NCI-H2029 (cell line): ENCODE measurements around the gene VAMP2.

Source experiments
- DNase-seq: peaks from one replicate; lab custom pipeline; 2025; lab: John Stamatoyannopoulos, UW

The VAMP2 gene

GRCh38 chr17:8155231-8155995 is 7.3 kb downstream of the VAMP2 start:
- DNase-seq, result no peak

DNA sequence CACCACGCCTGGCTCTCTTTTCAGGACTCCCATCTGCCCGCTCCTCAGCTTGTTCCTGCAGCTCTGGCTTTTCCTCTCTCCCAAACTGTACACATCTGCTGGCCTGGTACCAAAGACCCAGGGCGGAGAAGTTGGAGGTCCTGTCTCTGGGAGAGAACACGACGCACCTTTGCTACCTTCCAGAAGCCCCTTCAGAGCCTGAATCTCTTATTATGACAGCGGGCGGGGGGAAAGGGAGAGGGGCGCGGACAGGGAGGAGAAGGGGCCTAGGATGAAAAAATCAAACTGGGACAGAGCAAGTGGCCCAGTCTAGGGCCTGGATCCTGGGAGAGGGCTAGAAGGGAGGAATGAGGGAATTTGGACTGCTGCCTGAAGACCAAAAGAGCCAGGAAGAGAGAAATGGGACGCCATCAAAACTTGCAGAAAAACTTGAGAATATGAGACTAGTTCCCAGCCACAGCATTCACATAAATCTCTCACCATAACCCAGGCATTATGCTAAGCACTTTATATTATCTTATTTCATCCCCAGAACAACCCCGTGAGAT is 8.1 kb downstream of the VAMP2 start:
- DNase-seq, result no peak

GRCh38 chr17:8153957-8154607 is 8.7 kb downstream of the VAMP2 start:
- peak; percentile 69 for DNase-seq

DNA sequence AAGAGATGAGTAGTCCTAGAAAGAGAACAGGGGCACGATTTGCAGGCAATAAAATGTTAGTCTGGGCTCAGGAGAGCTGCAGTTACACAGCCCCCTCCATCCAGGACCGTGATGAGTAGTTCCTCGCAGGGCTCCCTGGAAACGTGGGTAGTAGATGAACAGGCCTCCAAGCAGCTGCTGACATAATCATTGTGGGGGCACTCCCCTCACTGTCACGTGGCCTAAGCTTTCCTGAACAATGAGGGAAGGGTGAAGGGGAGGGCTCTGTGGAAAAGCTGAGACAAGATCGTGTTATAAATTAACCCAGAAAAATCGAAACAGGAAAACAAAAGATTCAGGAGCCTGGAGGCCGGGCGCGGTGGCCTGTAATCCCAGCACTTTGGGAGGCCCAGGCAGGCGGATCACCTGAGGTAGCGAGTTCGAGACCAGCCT is 9.2 kb downstream of the VAMP2 start:
- no peak for DNase-seq

DNA sequence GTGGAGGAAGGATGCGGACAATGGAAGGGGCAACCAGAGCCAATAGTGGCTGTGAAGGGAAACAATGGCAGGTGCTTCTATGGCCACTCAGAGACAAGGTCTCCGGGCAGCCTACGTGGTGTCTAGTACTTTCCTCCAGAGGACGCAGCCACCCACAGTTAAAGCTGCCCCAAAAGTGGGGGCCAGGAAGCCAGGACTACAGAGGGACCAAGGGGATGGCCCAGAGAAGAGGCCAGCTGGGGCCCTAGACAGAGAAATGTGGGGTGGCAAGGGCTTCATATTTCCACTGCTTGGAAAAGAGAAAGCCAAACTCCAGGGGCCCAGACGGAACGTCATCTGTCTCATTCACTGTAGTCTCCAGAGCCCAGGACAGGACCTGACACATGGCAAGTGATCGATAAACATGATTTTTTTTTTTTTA is 9.7 kb downstream of the VAMP2 start:
- DNase-seq, result no peak

GRCh38 chr17:8152112-8152775 is 10.5 kb downstream of the VAMP2 start, which contains the start of gene PER1:
Gene PER1 (minus strand): TSS chr17:8152404. CDS start chr17:8150706, 1,698 bp downstream.
- DNase-seq, result peak; percentile 81

GRCh38 chr17:8151641-8152111 is 11.1 kb downstream of the VAMP2 start:
- DNase-seq, result peak; percentile 19

DNA sequence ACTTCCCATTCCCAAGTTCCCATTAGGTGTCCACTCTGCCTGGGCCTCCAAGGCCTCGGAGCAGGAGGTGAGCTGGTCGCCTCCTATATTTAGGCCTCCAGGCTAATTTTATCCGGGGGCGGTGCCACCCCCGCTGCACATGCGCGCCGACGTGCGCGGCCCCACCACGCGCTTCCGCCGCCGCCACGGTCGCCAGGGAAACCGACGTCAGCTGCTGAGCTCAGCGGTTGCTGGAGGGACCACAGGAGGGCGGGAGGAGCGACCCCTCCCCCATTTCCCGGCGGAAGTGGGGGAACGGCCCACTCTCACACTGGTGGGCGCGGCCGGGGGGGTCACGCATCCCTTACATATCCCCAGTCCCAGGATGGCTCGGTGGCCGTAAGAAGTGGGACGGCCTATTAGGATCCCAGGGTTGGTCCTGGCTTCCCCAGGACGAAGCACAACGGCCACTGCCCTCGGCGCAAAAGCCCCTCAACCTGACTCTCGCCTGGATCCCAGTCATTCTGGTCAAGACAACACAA is 11.6 kb downstream of the VAMP2 start:
- DNase-seq, result peak; percentile 47

DNA sequence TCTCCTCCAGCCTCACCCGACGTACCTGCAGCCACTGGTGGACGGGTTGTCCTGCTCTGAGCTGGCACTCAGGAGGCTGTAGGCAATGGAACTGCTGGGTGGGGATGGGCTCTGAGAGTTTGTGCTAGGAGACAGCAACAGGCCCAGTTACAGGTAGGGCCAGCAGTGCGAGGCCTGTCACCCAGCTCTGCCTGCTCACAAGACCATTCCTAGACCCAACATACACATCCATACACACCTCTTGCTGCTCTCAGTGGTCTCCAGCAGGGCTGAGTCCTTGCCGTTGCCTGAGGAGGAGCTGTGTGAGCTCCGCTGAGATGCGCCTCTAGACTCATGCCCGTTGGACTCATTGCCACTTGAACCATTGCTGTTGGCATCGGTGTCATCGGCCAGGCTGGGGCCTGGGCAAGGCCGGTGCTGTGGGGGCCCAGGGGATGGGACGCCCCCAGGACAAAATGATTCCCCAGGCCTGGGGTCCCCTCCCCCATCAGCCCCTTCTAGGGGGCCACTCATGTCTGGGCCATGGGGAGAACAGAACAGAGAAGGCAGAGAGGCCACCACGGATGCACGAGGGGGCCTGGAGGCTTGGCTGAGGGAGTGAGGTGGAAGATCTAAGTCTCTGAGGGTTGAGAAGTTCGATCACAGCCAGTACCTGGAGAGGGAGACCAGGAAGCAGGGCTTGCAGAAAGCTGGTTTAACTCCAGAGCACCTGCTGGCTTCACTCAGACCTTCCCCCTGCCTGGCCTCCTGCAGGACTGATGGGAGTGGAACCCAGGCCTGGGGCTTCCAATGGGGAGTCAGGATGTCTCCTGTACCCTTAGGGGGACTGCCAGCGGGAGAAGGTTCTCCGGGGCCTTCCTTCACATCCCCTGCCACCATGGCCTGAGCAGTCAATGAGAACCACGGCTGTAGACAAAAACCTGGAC is 12.3 kb downstream of the VAMP2 start:
- DNase-seq, result no peak

DNA sequence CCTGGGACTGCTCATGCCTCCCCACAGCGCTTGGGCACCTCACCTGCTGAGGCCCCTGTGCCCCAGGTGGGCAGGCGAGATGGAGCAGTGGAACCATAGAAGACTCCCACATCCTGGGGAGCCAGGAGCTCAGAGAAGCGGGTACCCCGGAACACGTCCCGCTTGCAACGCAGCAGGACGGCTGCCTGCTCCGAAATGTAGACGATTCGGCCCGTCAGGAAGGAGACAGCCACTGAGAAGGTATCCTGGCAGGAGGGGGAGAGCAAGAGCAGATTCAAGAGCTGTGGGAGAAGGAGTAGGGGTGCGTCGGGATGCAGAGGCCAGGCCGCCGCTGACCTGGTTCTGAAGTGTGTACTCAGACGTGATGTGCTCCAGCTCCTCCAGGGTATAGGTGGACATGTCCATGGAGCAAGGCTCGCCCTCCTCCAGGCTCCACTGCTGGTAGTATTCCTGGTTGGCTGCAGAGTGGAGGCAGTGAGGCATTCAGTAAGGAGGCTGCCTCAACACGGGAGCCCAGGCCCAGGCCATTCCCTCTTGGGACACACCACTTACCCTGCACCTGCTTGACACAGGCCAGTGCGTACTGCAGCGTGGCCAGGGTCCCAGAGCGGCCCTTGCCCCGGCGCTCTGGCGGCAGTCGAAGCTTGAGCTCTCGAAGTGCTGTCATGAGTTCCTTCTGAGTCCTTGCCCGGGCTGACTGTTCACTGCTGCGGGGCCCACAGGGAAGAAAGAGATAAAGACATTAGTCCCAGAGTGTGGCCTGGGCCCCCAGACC is 13.1 kb downstream of the VAMP2 start:
- DNase-seq, result no peak

DNA sequence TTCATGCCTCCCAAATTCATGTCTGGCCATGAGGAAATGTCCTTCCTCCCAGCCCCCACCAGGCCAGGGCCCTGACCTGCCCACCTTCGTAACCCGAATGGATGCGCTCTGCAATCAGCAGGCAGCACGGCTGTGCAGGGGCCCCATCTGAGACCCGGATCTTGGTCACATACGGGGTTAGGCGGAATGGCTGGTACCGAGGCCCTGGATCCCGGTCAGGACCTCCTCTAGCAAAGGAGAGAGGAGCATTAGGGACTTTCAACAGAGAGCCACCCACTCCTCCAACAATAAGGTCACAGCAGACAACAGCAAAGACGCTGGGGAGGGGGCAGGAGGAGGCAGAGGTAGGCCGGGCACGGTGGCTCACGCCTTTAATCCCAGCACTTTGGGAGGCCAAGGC is 14.2 kb downstream of the VAMP2 start:
- no peak for DNase-seq

DNA sequence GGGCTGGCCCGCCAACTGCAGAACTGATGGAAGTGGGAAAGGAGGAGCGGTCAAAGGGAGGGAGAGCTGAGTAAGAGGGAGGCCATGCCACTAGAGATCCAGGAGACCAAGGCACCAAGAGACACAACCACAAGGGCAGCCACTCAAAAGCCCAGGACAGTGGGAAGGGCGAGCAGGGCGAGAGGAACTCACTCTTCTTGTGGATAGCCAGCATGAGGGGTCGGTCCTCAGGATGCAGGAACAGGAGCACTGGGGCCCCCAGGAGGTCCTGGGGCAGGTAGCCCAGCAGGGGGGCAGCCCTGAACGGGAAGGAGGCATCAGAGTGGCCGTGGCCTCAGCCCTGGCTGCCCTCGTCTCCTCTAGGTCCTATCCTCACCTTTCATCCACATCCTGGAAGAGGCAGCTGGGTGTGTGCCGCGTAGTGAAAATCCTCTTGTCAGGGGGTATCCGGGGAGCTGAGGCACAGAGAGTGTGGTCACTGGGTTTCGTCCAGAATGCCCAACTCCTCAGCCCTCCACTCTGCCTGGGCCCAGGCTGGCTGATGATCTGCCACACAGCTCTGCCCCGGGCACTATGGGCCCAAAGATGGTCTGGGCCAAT is 14.8 kb downstream of the VAMP2 start:
- DNase-seq, result no peak

- no peak for DNase-seq
Observed at GRCh38 chr17:8147141-8147804, 15.5 kb downstream of the VAMP2 start.

DNA sequence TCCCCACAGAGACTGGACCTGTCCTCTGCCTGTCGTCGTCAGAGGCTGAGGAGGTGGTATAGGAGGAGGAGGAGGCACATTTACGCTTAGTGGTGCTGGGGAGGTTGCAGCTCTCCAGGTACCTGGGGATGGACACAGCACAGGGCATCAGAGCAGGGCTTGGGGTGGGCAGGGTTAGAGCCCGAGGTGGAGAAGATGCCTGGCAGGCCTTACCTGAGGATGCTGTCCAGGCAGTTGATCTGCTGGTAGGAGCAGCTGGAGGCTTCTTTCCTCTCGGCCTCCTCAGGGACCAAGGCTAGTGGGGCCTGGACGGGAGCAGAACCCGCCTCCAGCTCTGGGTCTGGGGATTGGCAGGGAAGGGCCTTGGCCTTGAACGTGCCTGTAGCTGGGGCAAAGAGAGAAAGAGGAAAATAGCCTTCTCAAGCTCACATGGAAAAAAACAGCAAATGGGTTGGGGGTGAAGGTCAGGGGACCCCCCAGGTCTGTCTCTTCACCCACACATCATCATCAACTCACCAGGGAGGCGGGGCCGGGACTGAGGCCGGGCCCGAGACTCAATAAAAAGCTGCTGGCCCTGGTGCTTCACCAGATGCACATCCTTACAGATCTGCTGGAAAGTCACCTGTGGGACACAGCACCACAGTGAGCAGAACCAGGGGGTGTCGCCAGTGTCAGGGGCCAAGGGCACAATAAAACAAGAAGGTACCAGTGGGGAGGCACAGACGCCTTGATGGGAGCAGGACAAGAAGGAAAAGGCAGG is 16.2 kb downstream of the VAMP2 start:
- DNase-seq, result no peak

DNA sequence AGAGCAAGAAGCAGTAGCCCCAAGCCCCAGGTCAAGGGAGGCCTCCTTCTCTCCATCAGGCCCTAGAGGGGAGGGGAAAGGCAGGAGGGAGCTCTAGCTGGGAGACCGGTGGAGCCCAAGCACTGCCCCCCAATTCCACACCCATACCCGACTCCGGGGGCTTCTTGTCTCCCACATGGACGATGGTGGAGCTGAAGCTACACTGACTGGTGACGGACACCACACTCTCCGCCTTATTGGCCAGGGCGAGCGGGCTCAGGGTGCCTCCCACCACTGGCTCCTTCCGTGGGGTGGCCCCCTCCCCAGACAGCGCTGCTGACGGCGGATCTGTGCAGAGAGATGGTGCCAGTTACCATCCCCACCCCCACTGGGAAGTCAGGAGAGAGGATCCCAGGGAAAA is 16.9 kb downstream of the VAMP2 start:
- DNase-seq, result no peak

- no peak for DNase-seq
Observed at GRCh38 chr17:8144401-8145231, 18.1 kb downstream of the VAMP2 start.

DNA sequence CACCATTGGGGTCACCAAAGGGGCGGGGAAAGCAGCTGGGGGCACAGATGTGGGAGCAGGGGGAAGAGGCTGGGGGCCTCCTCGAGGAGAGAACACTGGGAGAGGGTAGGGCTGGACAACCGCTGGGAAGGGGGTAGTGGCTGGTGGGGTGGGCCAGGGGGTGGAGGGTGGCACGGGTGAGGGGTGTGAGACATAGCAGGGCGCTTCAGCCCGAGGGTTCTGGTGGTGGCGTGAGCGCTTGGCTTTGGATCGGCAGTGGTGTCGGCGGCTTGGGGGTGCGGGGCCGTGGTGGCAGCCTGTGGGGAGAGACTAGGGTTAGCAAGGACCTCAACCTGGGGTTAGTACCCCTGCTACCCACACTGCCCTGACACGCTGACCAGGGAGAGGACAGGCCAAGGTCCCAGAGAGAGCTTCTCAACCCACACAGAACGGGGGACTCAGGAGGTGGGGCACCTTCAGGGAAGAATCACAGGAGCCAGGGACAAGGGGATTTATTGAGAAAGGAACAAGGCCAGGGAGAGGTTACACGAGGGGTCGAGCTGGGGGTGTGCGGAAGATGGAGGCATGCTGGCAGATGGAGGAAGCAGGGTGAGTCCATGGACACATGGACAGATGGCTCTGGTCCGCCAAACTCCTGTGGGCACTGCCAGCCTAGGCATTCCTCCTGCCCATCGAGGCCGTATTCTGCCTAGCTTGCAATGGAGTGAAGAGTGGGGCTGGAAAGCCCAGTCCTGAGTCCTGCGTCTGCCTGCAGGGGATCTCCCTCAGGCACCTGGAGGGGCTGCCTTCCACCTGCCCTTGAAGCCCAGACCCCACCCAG is 19.0 kb downstream of the VAMP2 start:
- no peak for DNase-seq
